Anterior cingulate cortex (tissue), 58 donors: ENCODE measurements around the gene SLC22A9.
"Not testable (repeated sequence)": the region's sequence is repeated elsewhere in the genome, so short reads cannot be mapped to it uniquely, and the experiment has no call there.

Experiments
- DNase-seq, 58 donors: peaks; one replicate each; lab custom pipeline; 2025; lab: John Stamatoyannopoulos, UW

The SLC22A9 gene

GRCh38 chr11:63369165-63369970 lies at the start of gene SLC22A9:
Gene SLC22A9, plus strand, starts transcription at chr11:63369785. Its CDS starts 272 bp downstream, at chr11:63370057.
- DNase-seq: no peak

- DNase-seq: no peak
Measured at GRCh38 chr11:63321723-63322122, 47.9 kb upstream of the SLC22A9 start.

GRCh38 chr11:63335089-63335488 lies 34.5 kb upstream of the SLC22A9 start:
- not testable (repeated sequence) for DNase-seq

- no peak for DNase-seq
Measured at GRCh38 chr11:63337070-63337469, 32.5 kb upstream of the SLC22A9 start.

GRCh38 chr11:63343130-63343529 lies 26.5 kb upstream of the SLC22A9 start:
- DNase-seq: no peak

GRCh38 chr11:63352144-63352543 lies 17.4 kb upstream of the SLC22A9 start:
- no peak for DNase-seq

GRCh38 chr11:63362196-63362793 lies 7.3 kb upstream of the SLC22A9 start:
- DNase-seq: no peak

- no peak for DNase-seq
Measured at GRCh38 chr11:63369971-63370588, 495 bp downstream of the SLC22A9 start.

- no peak for DNase-seq
Measured at GRCh38 chr11:63371396-63371795, 1.8 kb downstream of the SLC22A9 start.

GRCh38 chr11:63375434-63375833 lies 5.8 kb downstream of the SLC22A9 start:
- no peak for DNase-seq

GRCh38 chr11:63380130-63380529 lies 10.5 kb downstream of the SLC22A9 start:
- DNase-seq: no peak

GRCh38 chr11:63395697-63396096 lies 26.1 kb downstream of the SLC22A9 start:
- DNase-seq: no peak

- no peak for DNase-seq
Measured at GRCh38 chr11:63404161-63404935, 34.8 kb downstream of the SLC22A9 start.

GRCh38 chr11:63405114-63405513 lies 35.5 kb downstream of the SLC22A9 start:
- DNase-seq: no peak

- DNase-seq: no peak
Measured at GRCh38 chr11:63406458-63406857, 36.9 kb downstream of the SLC22A9 start.

- no peak for DNase-seq
Measured at GRCh38 chr11:63417174-63417852, 47.7 kb downstream of the SLC22A9 start.

GRCh38 chr11:63427971-63428508 lies 58.5 kb downstream of the SLC22A9 start:
- no peak for DNase-seq

- DNase-seq: not testable (repeated sequence)
Measured at GRCh38 chr11:63430731-63431130, 61.1 kb downstream of the SLC22A9 start.

- not testable (repeated sequence) for DNase-seq
Measured at GRCh38 chr11:63435351-63435750, 65.8 kb downstream of the SLC22A9 start.

- DNase-seq: not testable (repeated sequence)
Measured at GRCh38 chr11:63435831-63436230, 66.2 kb downstream of the SLC22A9 start.
